SU-DHL-6 (cell line): ENCODE data around the gene NTPCR.

ENCODE experiments used
- EZH2phosphoT487 ChIP-seq: fragments of 200-600 bp; sonication (generic), shearing (Covaris generic); conservative IDR thresholded peaks from 2 replicates; pipeline ENCODE4 v1.6.1; 2018; ENCODE audit warnings: mild to moderate bottlenecking, antibody characterized with exemption, low read length, moderate library complexity, mixed read lengths
- TF ChIP-seq, protein P1 (sequence below): fragments of 200-600 bp; sonication (generic); IDR thresholded peaks from one replicate; pipeline ENCODE4 v1.5.1; 2017; ENCODE audit warnings: antibody characterized with exemption, mild to moderate bottlenecking, low read length, moderate library complexity; ENCODE audit not compliant: insufficient read depth, poor library complexity, severe bottlenecking

DNA sequence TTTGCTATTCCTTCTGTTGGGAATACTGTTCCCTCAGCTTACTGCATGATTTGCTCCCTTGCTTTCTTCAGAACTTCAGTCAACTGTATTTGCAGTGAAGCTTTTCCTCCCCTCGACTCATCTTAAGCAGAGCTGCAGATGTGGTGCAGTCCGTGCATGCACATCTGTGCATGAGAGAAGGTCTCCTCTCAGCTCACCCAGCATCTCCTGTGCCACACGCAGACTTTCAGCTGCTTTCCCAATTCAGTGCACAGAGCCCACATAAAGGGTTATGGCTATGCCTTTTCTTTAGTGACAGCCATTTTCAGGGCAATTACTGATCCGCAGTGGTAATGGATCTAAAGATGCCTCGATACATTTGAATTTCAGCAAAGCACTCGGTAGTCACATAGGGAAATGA, 13.5 kb upstream of the NTPCR start:
- TF ChIP-seq, protein P1, sequence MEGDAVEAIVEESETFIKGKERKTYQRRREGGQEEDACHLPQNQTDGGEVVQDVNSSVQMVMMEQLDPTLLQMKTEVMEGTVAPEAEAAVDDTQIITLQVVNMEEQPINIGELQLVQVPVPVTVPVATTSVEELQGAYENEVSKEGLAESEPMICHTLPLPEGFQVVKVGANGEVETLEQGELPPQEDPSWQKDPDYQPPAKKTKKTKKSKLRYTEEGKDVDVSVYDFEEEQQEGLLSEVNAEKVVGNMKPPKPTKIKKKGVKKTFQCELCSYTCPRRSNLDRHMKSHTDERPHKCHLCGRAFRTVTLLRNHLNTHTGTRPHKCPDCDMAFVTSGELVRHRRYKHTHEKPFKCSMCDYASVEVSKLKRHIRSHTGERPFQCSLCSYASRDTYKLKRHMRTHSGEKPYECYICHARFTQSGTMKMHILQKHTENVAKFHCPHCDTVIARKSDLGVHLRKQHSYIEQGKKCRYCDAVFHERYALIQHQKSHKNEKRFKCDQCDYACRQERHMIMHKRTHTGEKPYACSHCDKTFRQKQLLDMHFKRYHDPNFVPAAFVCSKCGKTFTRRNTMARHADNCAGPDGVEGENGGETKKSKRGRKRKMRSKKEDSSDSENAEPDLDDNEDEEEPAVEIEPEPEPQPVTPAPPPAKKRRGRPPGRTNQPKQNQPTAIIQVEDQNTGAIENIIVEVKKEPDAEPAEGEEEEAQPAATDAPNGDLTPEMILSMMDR: no peak
- no peak for TF ChIP-seq EZH2phosphoT487
